Measurements from ENCODE around the gene KIAA1549.
"Not testable (repeated sequence)": the region's sequence is repeated elsewhere in the genome, so short reads cannot be mapped to it uniquely, and the experiment has no call there.

Gene KIAA1549

GRCh38 chr7:138798836-138799235, 182.4 kb downstream of the KIAA1549 start:
- DNase-seq, result no peak

- DNase-seq, result no peak
Observed at GRCh38 chr7:138797715-138798320, 183.4 kb downstream of the KIAA1549 start, which contains the start of the genes ATP6V0A4 and TMEM213. TSS of gene ATP6V0A4 (minus strand) at chr7:138798196. CDS start at chr7:138771247, 26,949 bp downstream. TSS of gene TMEM213 (plus strand) at chr7:138797994. CDS start at chr7:138798105, 111 bp downstream.

DNA sequence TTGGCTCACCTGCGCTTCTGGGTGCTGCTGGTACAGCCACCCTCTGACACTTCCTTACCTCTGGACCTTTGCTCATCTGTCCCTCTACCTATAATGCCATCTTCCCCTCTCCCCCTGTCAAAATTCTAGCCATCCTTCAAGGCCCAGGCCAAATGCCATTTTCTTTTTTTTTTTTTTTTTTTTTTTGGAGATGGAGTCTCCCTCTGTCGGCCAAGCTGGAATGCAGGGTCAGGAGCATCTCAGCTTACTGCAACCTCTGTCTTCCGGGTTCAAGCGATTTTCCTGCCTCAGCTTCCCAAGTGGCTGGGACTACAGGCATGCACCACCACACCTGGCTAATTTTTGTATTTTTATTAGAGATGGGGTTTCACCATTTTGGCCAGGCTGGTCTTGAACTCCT, 184.1 kb downstream of the KIAA1549 start:
- not testable (repeated sequence) for DNase-seq

GRCh38 chr7:138796038-138796615, 185.1 kb downstream of the KIAA1549 start:
- no peak for DNase-seq

DNA sequence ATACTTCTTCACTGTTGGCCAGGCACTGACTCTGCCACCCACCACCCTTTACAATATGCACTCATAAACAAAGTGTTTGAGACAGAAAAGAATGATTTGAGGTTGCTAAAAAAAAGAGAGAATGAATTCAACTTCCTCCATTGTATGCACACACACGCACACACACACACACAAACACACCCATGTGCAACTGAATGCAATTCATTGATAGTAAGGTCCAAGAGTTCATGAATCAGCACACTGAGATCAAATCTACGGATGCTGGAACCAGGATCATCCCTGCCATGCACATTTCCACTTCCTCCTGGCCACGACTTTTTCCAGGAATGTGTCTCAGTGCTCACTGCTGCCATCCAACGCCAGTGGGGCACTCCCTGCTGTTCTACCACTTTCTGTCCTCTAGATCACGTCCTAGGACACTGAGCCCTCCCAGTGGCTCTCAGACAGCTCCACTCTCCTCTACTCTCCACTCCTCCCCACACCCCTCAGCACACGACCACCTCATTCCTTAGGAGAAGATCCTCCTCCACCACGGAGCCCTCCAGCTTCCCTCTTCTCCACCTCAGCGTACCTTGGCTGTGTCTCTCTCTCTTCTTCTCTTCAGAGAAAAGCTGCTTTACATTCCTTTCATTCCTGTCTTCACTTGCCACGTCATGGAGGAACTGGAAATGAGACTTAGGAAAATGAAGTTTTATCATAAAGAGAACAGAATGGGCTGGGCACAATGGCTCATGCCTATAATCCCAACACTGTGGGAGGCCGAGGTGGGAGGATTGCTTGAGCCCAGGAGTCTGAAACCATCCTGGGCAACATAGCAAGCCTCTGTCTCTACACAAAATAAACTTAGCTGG, 195.4 kb downstream of the KIAA1549 start:
- no peak for DNase-seq

DNA sequence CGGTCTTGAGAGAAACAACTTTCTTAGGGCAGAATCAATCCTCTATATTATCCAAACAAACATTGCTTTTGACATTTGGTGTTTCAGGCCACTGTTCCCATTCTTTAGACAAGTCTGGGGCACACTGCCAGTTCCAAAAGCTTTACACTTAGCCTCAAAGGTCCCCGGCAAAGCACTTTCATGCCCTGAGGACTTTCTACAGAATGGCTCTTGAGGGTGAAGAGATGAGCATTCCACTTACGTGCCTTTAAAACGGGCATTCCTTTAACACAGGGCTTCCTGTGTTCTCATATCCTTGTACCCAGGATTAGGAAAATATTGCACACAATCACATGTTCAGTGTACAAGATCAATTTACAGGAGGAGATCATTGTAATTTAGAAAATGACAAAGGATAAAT, 196.5 kb downstream of the KIAA1549 start:
- DNase-seq, result no peak
